Measurements from ENCODE around the gene ZNF566.

Gene ZNF566

DNA sequence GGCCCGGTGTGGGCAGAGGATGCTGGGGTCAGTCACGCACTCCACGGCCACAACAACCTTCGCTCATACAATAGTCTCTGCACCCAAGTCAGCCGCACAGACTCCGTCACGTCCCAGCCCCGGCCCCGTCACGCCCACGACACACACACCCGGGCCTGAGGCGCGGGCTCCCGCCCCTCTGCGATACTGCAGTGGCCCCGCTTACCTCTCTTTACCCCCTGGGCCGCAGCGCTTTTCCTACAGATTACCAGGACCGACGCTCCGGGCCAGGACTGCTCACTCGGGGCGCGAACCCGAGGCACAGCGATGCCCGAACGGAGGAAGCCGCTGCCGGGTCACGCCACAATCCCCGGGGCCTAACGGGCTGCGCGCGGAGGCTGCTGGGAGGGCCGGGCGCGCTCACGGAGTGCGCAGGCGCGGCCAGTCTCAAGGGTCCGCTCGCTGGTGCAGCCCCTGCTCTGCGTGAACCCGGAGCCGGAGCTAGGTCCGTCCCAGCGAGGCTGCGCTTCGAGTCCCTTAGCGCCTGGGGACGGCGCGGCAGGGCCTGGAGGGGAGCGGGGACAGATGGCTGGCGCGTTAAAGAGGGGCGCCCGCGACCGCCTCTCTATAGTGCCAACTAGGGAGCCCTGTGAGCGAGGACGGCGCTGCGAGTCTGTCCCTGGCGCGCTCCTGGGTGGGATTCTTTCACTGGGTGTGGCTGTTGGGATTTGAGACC, 70.9 kb downstream of the ZNF566 start, which contains the start of gene ZFP82:
TSS of gene ZFP82 (minus strand) at position 358 of the 715 bp plus-strand sequence. CDS start 8,855 bp downstream, outside the sequence.
- DNase-seq (ENCODE audit: low read depth) = peak; percentile 69
- H3K4me3 ChIP-seq (ENCODE audit: low read depth, low read length) = peak within 1 kb of the TSS; percentile 71

GRCh38 chr19:36417752-36418286, 71.5 kb downstream of the ZNF566 start:
- DNase-seq (ENCODE audit: low read depth) = no peak
- TF ChIP-seq CTCF (IDR thresholded peaks at IDR 0.05; ENCODE audit: low read depth, low read length, missing control alignments) = no peak
- peak overlapping the region; percentile 71 for H3K4me3 ChIP-seq (ENCODE audit: low read depth, low read length)

More for the DNA sequence above, 70.9 kb downstream of the ZNF566 start, which contains the start of gene ZFP82:
- no peak for TF ChIP-seq CTCF (IDR thresholded peaks at IDR 0.05; ENCODE audit: low read depth, low read length, missing control alignments)

GRCh38 chr19:36409841-36410240, 79.5 kb downstream of the ZNF566 start:
- no peak overlapping the region for H3K4me3 ChIP-seq (ENCODE audit: low read depth, low read length)
- DNase-seq (ENCODE audit: low read depth) = no peak
- TF ChIP-seq CTCF (IDR thresholded peaks at IDR 0.05; ENCODE audit: low read depth, low read length, missing control alignments) = no peak

DNA sequence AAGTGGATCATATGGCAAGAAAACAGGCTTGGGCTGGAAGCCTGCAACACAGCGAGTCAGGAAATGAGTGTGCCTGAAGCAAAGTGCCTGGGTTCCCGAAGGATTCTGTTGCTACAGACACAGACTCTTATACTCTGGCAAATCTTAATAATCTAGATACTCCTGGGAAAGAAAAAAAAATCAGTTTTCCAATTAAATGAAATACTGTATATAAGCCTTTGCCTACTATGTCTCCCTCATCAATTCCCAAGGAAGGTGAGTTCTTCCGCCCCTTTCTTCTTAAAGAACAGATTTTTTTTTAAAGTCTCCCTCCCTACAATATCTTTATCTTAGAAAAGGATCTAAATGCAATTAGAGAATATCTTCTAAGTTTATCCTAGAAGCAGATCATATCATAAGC, 81.3 kb downstream of the ZNF566 start:
- no peak overlapping the region for H3K4me3 ChIP-seq (ENCODE audit: low read depth, low read length)
- no peak for DNase-seq (ENCODE audit: low read depth)
- TF ChIP-seq CTCF (IDR thresholded peaks at IDR 0.05; ENCODE audit: low read depth, low read length, missing control alignments) = no peak

GRCh38 chr19:36404498-36404897, 84.9 kb downstream of the ZNF566 start:
- H3K4me3 ChIP-seq (ENCODE audit: low read depth, low read length) = no peak overlapping the region
- no peak for DNase-seq (ENCODE audit: low read depth)
- TF ChIP-seq CTCF (IDR thresholded peaks at IDR 0.05; ENCODE audit: low read depth, low read length, missing control alignments) = no peak

DNA sequence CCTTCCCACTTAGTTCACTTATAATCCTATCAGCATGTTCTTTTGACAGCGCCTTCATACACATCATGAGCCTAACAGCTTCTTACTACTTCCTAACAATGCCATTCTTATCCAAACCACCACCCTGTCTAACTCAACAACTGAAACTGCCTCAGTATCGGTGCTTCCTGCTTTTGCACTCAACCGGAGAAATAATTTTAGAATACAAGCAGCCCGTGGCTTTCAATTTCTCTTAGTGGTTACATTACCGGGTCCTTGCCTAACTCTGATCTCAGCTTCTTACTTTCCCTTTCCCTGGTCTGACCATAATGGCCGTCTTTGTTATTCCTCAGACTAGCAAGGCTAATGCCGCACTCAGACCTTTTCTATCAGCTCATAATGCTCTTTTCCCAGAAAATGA, 87.9 kb downstream of the ZNF566 start:
- no peak for DNase-seq (ENCODE audit: low read depth)
- H3K4me3 ChIP-seq (ENCODE audit: low read depth, low read length) = no peak overlapping the region
- TF ChIP-seq CTCF (IDR thresholded peaks at IDR 0.05; ENCODE audit: low read depth, low read length, missing control alignments) = no peak

DNA sequence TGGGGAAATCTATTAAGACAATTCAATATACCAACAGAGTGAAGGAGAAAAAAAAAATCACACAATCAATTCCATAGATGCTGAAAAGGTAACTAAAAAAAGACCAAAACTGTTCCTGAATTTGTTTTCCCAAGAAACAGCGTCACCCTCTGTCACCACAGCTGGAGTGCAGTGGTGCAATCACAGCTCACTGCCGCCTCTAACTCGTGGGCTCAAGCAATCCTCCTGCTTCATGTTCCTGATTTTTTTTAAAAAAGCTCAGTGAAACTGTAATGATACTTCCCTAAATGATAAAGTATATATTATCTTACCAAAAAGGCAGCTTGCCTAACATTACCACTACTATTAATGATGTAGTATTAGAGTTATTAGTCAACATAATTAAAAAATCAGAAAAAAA, 90.8 kb downstream of the ZNF566 start:
- H3K4me3 ChIP-seq (ENCODE audit: low read depth, low read length) = no peak overlapping the region
- no peak for TF ChIP-seq CTCF (IDR thresholded peaks at IDR 0.05; ENCODE audit: low read depth, low read length, missing control alignments)
- DNase-seq (ENCODE audit: low read depth) = no peak
